HG02938 (cell line): ENCODE results near the gene C3orf49.

Experiments used
- ATAC-seq: cut with Tn5 transposase; IDR thresholded peaks from one replicate; pipeline ENCODE4 v1.9.1; 2021; ENCODE audit warnings: mild to moderate bottlenecking, moderate library complexity; ENCODE audit not compliant: unreplicated experiment

The C3orf49 gene

DNA sequence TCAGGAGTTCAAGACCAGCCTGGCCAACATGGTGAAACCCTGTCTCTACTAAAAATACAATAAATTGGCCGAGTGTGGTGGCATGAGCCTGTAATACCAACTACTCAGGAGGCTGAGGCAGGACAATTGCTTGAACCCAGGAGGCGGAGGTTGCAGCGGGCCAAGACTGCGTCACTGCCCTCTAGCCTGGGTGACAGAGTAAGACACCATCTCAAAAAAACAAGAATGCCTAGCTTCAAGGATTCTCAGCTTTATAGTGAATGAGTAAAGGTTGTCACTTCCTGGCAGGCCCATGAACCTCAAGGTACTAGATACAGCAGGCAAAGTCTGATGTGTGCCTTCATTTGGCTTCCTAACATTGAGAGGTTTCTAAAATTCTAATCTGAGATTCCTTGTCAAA, 30.1 kb downstream of the C3orf49 start:
- no peak for ATAC-seq

DNA sequence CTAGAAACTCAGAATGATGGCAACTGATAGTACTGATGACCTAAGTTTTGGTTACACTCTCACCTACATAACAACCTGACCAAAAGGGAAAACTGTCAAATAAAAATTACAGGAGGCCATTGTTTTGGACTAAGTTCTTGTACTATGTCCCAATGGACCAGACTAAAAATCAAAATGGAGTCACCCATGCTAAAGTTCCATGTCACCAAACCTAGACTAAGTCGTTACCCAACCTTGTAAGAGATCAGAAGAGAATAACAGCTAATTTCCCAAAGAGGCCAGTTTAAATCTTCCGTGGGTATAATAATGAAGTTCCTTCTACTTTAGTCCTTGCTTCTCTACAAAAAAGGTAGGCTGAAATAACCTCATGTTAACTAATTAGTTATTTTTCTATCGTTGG, 32.2 kb downstream of the C3orf49 start:
- no peak for ATAC-seq

DNA sequence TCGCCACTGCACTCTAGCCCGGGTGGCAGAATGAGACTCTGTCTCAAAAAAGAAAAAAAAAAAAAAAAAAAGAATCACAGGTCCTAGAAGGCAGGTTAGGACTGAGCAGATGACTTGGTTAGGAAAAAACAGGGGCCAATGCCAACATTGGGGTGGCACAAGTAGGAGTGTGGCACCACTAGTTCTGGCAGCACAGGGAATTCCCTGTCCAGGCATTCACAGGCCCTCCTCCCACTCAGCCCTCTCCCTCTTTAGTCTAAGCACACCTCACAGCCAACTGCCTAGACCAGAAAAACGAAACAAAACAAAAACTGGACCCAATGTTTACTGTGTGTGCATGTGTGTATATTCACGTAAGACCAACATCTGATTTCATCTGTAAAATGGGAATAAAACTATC, 34.0 kb downstream of the C3orf49 start:
- ATAC-seq = no peak

DNA sequence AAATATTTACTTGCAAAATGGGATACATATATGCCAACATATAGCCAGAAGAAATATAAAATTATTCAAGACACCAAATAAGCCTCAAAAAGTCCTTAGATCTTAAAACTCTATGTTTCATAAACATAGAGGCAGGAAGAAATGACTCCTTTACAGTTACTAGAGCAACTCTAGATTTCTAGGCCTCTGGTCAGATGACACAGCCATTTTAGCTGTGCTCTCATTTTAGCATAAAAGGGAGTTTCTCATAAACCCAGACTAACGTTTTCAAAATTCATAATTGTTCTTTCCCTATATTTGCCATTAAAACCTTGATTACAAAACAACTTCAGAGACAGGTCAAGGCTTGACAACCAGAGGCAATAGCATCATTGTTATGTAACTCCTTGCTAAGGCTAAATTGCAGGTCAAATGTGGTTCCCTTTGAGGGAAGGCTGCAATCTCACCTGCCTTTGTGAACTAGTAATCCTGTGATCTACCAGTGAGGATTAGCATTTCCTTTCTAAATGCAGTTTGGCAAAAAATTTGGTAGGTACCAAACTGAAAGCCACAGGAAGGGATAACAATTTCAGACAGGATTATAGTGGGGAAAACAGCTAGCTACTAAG, 36.3 kb downstream of the C3orf49 start:
- no peak for ATAC-seq

DNA sequence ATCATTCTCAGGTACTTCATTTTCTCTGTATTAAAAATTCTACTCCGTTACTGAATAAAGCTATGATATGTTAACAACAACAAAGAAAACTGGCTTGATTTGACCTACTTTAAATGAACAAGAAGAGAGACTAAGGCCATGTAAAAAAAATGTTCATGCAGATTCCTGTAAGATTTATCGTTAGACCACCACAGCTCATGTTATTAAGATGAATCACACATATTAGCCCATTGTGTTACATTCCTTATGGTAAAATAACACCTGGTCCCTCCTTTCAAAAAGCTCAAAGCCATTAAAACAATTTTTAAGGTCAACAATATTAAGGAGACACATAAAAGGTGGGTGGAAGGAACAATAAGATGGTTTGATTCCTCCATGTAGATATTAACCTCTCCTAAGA, 38.2 kb downstream of the C3orf49 start:
- ATAC-seq = no peak

DNA sequence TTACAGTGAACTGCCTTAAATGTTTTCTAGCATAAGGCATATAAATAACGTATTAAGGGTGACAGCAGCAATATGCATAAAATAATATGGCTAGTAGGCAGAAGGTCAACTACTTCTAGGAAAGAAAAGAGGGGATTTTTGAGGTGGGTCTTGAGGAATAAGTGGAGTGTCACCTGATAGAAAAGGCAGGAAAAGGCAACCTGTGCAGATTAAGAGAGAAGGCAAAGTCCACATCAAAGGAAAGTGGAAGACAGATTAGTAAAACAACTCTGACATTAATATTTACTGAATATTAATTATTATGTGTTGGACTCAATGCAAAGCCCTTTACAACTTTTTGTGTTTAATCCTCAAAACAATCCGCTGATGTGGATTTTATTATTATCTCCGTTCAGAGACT, 41.7 kb downstream of the C3orf49 start:
- no peak for ATAC-seq

DNA sequence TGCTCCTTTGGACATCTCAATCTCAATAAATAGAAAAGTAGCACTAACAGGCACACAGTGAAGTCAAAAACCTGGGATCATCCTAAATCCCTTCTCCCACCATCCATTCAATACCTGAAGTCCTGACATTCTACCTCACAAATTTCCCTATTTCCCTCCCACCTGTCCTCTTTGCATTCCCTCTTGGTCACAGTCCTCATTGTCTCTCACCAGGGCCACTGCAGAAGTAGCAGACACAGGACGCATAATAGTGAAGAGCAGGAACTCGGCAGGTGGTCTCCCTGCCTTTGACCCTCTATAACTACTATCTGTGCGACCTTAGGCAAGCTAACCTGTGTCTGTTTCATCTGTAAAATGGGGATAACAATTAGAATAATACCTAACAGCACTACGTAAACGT, 42.2 kb downstream of the C3orf49 start:
- ATAC-seq = no peak

DNA sequence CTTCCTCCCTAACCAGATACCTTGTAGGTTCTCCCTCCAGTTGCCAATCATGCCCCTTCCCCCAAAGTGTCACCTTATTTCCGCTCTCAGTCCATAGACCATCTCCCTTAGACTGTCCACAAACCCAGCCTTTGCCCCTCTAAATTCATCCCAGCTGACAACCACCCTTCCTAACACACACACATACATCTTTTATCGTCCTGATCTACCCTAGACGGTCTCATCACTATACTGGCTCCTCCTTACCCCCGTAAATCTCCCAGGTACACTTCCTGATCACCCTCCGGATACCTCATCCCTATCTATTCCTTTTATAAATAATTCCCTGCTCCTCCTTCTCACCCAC, 43.7 kb downstream of the C3orf49 start:
- ATAC-seq = no peak

DNA sequence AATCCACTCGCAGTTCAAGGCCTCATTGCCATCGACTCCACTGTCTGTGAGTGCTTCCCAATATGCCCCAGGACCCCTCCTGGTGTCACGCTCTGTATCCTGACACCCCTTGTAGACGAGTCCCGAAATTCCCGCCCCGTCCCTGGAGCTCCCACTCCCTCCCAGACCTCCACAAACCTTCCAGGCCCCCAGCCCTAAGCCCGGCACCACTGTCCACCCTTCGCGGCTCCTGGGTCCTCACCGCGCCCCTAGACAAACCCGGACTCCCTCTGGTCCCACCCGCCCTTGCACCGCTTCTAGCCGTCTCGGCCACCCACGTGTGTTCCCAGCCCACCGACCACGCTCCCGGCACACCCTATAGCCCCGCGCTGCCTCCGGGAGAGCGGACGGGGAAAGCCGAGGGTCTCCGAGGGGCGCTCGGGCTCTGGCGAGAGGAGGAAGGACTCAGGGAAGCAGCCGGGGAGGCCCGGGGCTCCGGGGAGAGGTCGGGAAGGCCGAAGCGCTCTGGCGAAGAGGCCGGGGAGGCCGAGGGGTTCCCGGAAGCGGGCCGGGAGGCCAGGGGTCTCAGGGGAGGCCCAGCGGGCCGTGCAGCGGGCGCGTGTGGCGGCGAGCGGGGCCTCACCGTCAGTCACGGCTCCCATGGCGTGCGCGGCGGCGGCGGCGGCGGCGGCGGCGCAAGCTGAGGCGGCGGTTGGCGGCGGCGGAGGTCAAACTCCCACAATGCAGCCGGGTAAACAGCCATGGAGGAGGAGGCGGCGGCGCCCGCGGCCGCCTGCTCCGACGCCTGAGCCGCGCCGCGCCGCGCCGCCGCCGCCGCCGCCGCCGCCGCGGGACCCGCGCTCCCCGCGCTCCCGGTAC, 44.3 kb downstream of the C3orf49 start, which contains the start of the genes ATXN7 and THOC7:
TSS of gene ATXN7 (plus strand) at position 718 of the 858 bp plus-strand sequence. CDS start 48,732 bp downstream, outside the sequence.
TSS of gene THOC7 (minus strand) at position 656 of the 858 bp plus-strand sequence. CDS start at position 641, 15 bp downstream.
- peak; percentile 65 for ATAC-seq

DNA sequence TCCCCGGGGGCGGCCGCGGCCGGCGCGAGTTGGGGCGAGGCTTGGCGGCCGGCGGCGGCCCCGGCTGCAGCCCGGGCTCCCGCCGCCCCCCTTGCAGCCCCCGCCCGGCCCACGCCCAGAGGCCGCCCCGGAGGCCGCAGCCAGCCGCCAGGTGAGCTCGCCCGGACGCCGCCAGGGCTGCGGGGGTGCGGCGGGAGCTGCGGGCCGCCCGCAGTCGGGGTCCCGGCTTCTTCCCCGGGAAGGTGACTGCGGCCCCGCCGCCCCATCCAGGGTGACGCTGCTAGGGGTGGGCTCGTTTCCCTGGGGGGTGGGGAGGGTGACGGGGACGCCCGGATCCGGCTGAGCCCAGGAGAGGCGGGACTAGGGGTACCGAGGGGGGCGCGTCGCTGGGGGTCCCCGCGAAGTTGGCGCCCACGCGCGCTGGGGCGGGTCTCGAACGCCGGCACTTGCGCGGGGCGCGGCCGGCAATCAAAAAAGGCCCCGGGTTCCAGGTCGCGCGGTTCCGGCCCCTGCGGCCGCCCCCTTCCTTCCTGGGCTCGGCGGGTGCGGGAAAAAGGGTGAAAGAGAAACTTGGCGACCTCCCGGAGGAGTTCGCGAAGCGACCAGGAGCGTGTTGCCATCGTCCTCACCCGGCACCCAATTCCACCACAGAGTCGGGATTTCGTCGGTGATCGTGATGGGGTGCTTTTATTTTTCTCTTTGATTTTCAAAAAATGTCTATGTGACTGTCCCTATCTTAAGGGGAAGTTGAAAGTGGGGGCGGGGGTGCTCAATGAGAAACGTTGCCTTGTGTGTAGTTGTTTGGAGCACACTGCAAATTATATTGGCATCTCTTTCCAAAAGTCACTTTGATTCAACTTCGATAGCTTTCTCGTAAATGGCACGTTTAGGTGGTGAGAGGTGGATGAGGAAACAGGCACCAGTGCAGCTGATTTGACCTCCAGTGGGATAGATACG, 45.2 kb downstream of the C3orf49 start:
- ATAC-seq = peak; percentile 39

DNA sequence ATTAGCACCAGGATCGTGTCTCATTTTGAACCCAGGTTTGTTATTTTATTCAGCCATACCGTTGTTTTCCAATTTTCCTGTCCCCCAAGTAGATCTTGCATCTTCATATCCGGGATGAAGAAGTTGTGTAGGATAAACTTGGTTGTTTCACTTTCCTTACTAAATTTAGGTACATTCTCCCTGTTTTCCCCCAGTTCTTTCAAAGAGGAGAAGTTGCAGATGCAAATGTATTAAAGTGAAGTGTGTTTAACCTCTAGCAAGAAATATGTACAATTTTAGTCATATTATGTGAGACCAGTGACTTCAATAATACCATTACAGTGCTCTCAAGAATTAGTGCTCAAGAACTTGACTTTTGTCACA, 45.8 kb downstream of the C3orf49 start:
- ATAC-seq = no peak

DNA sequence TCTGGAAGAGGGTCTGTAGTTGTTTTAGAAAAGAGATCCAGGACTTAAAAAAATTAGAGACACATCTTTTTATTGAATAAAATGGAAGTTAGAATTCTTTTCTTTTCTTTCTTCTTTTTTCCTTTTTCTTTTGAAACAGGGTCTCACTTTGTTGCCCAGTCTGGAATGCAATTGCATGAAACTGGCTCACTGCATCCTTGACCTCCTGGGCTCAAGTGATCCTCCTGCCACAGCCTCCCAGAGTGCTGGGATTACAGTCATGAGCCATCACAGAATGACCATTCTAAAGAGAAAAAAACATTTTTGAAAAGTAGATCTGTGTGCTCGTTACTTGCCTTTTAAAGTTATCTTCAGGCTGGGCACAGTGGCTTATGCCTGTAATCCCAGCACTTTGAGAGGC, 48.1 kb downstream of the C3orf49 start:
- no peak for ATAC-seq

DNA sequence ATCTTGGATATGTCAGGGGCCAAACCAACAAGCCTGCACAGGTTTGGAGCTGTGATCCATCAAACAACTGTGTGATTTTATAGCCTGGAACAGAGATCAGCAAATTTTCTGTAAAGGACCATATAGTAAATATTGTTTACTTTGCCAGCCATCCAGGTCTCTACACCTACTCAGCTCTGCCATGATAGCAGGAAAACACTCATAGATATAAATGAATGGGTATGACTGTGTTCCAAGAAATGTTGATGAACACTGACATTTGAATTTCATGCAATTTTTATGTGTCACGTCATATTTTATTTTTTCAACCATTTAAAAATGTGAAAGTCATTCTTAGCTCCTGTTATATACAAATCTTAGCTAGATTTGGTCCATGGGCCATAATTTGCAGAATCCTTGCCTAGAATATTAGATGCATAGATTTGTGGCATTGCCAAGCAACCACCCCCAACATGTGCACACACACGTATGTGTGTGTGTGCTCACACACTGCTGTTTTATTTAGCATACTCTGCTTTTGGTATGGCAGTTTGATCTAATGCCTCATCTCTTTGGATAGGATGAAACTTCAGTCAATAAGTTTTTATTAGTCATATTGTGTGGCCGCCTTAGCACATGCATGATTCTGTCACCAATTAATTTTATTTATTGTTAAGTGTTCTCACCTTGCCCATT, 51.0 kb downstream of the C3orf49 start:
- no peak for ATAC-seq

DNA sequence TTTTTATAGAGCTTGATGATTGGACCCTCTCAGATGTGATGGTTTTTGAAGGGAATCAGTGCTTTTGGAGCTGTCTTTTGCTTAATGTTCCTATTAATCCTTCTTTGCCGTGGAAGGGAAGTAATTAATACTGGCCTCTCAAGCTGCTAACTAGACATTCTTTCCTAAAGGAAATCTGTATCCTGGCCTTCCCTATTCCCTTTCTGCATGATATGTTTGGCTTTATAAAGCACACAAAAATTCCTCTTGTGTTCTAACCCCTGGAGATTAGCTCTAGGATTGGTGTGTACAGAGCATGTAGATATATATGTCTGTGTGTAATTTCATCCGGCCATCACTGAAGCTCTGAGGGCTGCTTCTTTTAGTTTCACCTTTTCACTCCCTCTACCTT, 51.5 kb downstream of the C3orf49 start:
- ATAC-seq = no peak

DNA sequence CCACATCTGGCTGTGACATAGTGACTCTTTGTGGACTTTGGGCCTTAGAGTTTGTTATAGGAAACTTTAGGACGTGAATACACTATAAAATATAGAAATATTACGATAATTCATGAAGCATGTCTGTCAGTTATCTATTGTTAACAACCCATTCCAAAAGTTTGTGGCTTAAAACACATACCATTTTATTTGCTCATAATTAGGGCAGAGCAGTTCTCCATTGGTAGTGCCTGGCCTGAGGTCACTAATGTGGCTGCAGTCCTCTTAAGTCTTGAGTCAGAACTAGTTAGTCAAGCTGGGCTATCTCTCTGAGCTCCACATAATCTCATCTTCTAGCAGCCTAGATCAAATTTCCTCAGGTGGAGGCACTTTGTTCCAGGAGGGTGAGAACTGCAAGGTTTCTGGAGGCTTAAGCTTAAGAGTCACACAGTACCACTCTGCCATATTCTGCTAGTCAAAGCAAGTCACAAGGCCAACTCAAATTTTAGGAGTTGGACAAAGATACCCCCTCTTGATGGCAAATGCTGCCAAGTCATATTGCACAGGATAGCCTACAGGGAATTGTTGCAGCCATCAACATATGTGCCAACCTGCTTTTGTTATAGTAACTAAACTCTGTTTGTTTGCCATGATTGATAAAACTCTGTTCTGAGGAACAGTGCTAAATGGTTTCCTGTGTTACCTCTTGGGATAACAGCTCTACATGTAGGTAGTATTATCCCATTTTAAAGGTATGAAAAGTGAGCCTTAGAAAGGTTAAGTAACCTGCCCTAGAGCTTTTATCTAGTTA, 53.2 kb downstream of the C3orf49 start:
- no peak for ATAC-seq

DNA sequence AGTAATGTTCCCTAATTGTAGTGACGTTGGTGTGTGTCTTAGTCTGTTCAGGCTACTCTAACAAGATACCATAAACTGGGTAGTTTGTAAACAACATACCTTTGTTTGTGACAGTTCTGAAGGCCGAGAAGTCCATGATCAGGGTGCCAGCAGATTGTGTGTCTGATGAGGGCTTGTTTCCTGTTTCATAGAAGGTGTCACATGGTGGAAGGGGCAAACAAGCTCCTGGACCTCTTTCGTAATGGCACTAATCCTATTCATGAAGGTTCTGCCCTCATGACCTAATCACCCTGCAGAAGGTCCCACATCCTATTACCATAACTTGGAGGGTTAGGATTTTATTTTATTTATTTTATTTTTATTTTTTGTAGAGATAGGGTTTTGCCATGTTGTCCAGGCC, 55.7 kb downstream of the C3orf49 start:
- ATAC-seq = no peak

DNA sequence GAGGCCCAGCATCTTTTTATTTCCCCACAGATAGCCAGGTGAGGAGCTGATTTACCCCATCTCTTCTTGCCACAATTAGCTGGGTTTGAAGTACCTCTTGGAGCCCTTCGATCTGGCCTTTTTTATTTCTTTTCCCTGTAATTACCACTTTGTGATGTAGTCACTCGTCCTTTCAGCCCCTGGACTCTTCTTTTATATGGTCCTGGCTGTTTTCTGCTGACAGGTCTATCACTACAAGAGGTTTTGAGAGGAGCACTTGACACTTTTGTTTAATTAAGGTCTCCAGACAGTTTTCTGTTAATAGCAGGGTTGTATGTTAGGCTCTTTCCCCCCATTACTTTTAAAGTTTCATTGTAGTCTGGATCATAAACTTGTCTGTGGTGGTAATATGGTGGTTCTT, 56.4 kb downstream of the C3orf49 start:
- ATAC-seq = no peak

DNA sequence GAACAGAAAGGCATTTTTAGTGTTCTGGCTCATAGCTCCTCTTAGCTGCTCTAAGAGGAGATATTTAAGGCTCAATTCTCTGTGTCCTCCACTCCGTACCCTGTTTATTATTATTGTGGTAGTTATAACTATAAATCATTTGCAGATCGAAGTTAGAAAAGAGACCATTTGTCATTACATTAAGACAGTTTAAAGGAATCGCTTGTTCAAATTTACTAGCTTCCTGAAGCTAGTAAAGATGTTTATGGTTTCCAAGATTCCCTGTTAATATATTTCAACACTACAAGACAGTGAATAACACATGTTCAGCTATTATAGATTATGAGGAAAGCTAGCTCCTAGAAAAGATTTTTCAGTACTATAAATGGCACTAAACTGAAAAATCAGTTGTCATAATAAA, 57.2 kb downstream of the C3orf49 start:
- no peak for ATAC-seq

DNA sequence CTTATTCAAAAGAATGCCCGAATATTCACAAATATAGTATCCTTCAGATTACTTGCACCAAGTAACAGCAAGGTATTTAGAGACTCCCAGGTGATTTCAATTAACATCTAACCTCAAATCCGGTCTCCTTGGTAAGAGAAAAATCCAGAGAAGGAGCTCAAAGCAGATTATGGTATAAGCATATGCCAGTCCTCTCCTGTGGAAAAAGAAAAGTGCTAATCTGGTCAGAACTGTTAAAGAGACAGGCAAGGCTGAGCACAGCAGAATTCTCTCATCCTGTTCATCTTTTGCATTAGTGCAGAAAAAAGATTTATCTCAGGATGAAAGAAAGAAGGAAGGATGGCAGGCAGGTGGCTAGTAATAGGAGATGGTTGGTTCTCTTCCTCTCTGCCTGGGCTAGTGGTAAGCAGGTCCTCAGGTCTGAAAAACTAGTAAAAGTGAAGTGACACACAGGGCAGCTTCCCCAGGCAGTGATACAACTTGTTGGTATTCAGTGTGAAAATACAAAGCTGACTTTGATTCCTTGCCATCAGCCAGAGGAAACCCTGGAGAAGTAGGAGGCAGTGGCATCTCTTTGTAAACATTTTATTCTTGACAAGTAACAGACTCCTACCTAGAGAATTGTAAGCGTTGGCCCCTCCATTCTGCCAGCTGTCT, 58.8 kb downstream of the C3orf49 start:
- no peak for ATAC-seq
